Transverse colon (tissue), 4 donors: ENCODE measurements around the gene CCDC63. TPM values are rescaled to one million over a fixed set of nuclear protein-coding genes. Genes with fewer than 3 reads are reported as not detected.

Experiments
- DNase-seq: peaks from one replicate; pipeline ENCODE4 v3.0.0-alpha.2; 2019
- H3K27ac ChIP-seq, 4 donors: fragments of 200-600 bp; sonication (generic); 2 replicates each; pipeline ENCODE4 v1.5.1; 2016 to 2018; ENCODE audit warnings: inconsistent platforms in 4 of 4
- H3K27me3 ChIP-seq: fragments of 200-600 bp; sonication (generic); 2 replicates; pipeline ENCODE4 v1.5.1; 2017; ENCODE audit warnings: inconsistent platforms
- H3K36me3 ChIP-seq, 4 donors: fragments of 200-600 bp; sonication (generic); 2 replicates each; pipeline ENCODE4 v1.5.1; 2017 to 2019; ENCODE audit warnings: inconsistent platforms in 4 of 4
- H3K4me1 ChIP-seq, 4 donors: fragments of 200-600 bp; sonication (generic); 2 replicates each; pipeline ENCODE4 v1.5.1; 2017 to 2020; ENCODE audit warnings: inconsistent platforms in 4 of 4
- H3K4me3 ChIP-seq, 4 donors: fragments of 200-600 bp; sonication (generic); 1 replicate in 1 of 4; 2 replicates in 3 of 4; pipeline versions ENCODE4 v1.5.1 to v1.6.1; 2017 to 2019; ENCODE audit warnings: inconsistent platforms in 4 of 4
- H3K9me3 ChIP-seq, 2 donors: fragments of 200-600 bp; sonication (generic); 2 replicates each; pipeline ENCODE4 v1.5.1; 2017 to 2019; ENCODE audit warnings: inconsistent platforms in 2 of 2
- EP300 ChIP-seq: sonication (generic); formaldehyde crosslinking; IDR thresholded peaks from one replicate; pipeline ENCODE4 v1.6.1; 2017; ENCODE audit warnings: antibody characterized with exemption, low read depth
- POLR2A ChIP-seq: fragments of 450-650 bp; IDR thresholded peaks from one replicate; pipeline ENCODE4 v1.6.1; 2016; ENCODE audit warnings: antibody characterized with exemption, mild to moderate bottlenecking, moderate library complexity
- POLR2AphosphoS5 ChIP-seq, 3 donors: sonication (generic); formaldehyde crosslinking; IDR thresholded peaks; one replicate each; pipeline ENCODE4 v1.6.1; 2016; ENCODE audit warnings: antibody characterized with exemption in 3 of 3
- WGBS, 2 donors: methylation state at CpG; one replicate each; pipeline ENCODE4 v1.1.5; 2018; ENCODE audit warnings: low coverage in 1 of 2; 5-methylcytosine and 5-hydroxymethylcytosine counted together
- in situ Hi-C, 4 donors: fragments of 200-750 bp; cut with MboI; loops; one replicate each; pipeline versions ENCODE4 v1.15.0 to v1.15.1; 2017; ENCODE audit warnings: low sequenced_read_pairs in 3 of 4, low pct_ligation_motif_present in 1 of 4, low pct_unique_long_range_greater_than_20kb in 1 of 4
- intact Hi-C: fragments of 100-400 bp; cut with DNase I; formaldehyde crosslinking; loops from one replicate; pipeline ENCODE4 v1.15.1; 2023; ENCODE audit warnings: low total_unique reads
- total RNA-seq, 4 donors: library from RNA; depleted of rRNA; stranded (reverse); fragments of >200 nt; gene quantifications; one replicate each; pipeline ENCODE4 v1.1.0, GENCODE V29; 2016
- TF ChIP-seq, protein P1 (sequence below), 5 experiments: fragments of 200-600 bp in 3 of 5; fragments of 450-650 bp in 2 of 5; sonication (generic) in 3 of 5; IDR thresholded peaks; 1 replicate in 2 of 5; 2 replicates in 3 of 5; pipeline ENCODE4 v1.5.1; 2016 to 2017; ENCODE audit warnings: antibody characterized with exemption in 5 of 5, inconsistent platforms in 3 of 5, mild to moderate bottlenecking in 2 of 5, moderate library complexity in 1 of 5

The CCDC63 gene
- total RNA-seq, 4 donors from 2014 or later, result not detected

DNA sequence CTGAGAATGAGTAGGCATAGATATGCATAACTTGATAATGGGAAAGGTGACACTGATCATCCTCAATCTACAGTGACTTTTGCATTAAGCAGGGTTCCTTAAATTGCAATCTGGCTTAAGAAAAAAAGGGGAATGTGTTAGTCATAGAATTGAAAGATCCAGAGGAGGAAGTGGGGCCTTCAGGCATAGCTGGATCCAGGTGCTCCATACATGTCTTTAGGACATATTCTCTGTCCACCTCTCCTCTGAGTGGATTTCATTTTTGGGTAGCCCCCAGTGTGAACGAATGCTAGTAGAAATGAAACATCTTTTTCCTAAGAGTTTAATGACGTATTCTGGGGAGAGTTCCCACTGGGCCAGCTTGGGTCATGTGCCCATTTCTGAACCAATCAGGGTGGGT is 27.6 kb downstream of the CCDC63 start:
- H3K4me1 ChIP-seq, result no peaks in the 10 kb centered on the region
- no peak overlapping the region for H3K4me3 ChIP-seq
- H3K9me3 ChIP-seq, result no peaks in the 10 kb centered on the region
- no peaks in the 10 kb centered on the region for H3K27me3 ChIP-seq
- in situ Hi-C loops (no loop called here), intact Hi-C loops (no loop called here)
- 66 to 85% methylated on average over 2 of the region's 2 CpGs for WGBS, 2 donors
- no peaks in the 10 kb centered on the region for H3K36me3 ChIP-seq
- no peak for TF ChIP-seq EP300
- no peak for TF ChIP-seq POLR2AphosphoS5 (IDR thresholded peaks at IDR 0.05)
- TF ChIP-seq, protein P1, sequence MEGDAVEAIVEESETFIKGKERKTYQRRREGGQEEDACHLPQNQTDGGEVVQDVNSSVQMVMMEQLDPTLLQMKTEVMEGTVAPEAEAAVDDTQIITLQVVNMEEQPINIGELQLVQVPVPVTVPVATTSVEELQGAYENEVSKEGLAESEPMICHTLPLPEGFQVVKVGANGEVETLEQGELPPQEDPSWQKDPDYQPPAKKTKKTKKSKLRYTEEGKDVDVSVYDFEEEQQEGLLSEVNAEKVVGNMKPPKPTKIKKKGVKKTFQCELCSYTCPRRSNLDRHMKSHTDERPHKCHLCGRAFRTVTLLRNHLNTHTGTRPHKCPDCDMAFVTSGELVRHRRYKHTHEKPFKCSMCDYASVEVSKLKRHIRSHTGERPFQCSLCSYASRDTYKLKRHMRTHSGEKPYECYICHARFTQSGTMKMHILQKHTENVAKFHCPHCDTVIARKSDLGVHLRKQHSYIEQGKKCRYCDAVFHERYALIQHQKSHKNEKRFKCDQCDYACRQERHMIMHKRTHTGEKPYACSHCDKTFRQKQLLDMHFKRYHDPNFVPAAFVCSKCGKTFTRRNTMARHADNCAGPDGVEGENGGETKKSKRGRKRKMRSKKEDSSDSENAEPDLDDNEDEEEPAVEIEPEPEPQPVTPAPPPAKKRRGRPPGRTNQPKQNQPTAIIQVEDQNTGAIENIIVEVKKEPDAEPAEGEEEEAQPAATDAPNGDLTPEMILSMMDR (IDR thresholded peaks at IDR 0.05), result no peak
- TF ChIP-seq POLR2A, result no peak
- no peak overlapping the region for H3K27ac ChIP-seq
- DNase-seq, result no peak

DNA sequence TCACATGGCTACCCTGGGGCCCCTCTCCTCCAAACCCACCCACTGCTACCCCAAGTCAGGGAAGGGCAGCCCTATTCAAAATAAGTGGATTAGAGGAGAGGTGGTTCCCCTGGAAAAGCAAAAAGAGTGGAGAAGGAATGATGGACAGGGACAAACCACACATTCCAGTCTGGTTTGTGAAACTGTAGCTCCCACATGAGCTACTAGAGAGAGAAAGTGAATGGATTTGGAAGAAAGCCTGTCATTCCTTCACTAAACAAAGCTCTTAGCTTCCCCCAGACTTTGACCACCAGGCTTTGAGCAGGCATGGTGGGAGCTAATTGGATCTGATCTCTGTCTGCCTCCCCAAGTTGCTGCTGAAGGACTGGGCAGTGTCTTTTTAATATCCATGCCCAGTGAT is 28.0 kb downstream of the CCDC63 start:
- no peak overlapping the region for H3K4me3 ChIP-seq
- intact Hi-C loops, result no loop called here
- no peaks in the 10 kb centered on the region for H3K27me3 ChIP-seq
- DNase-seq, result no peak
- no peaks in the 10 kb centered on the region for H3K36me3 ChIP-seq
- in situ Hi-C loops, result no loop called here
- no peak overlapping the region for H3K27ac ChIP-seq
- H3K9me3 ChIP-seq, result no peaks in the 10 kb centered on the region
- H3K4me1 ChIP-seq, result no peaks in the 10 kb centered on the region
- TF ChIP-seq EP300, result no peak
- no peak for TF ChIP-seq POLR2A
- TF ChIP-seq POLR2AphosphoS5 (IDR thresholded peaks at IDR 0.05), result no peak
- TF ChIP-seq, protein P1 (IDR thresholded peaks at IDR 0.05), result no peak

DNA sequence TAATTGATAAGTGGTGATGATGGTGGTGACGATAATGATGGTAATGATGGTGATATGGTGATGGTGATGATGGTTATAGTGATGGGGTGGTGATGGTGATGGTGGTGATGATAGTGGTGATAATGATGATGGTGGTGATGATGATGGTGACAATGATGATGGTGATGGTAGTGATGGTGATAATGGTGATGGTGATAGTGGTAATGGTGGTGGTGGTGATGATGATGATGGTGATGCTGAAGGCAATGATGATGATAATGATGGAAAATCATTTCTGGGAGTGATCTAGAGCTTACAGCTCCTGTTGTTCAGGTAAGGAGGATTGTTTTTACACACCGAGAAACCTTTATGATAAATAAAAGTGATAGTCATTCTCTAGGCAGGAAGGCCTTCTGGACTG is 33.9 kb downstream of the CCDC63 start:
- no peak overlapping the region for H3K27ac ChIP-seq
- H3K4me1 ChIP-seq, result no peaks in the 10 kb centered on the region
- intact Hi-C loops, result no loop called here
- no peaks in the 10 kb centered on the region for H3K9me3 ChIP-seq
- H3K27me3 ChIP-seq, result no peaks in the 10 kb centered on the region
- no peak overlapping the region for H3K4me3 ChIP-seq
- WGBS, 2 donors, result 63 to 100% methylated on average over 1 to 2 of the region's 2 CpGs
- TF ChIP-seq POLR2AphosphoS5 (IDR thresholded peaks at IDR 0.05) (no peak), EP300 (no peak), POLR2A (no peak)
- TF ChIP-seq, protein P1 (IDR thresholded peaks at IDR 0.05), result no peak
- H3K36me3 ChIP-seq, result no peaks in the 10 kb centered on the region
- DNase-seq, result no peak
- in situ Hi-C loops, result no loop called here

DNA sequence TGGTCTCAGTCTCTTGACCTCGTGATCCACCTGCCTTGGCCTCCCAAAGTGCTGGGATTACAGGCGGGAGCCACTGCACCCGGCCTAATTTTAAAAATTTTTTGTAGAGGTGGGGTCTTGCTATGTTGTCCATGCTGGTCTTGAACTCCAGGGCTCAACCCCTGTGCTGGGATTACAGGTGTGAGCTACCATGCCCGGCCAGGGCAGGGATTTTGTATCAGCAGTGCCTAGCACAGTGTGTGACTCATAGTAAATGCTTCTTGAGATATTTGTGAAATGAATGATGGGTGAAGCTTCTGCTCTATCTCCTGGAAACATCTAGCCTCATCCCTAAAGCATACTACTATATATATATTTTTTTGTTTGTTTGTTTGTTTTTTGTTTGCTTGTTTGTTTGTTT is 36.5 kb downstream of the CCDC63 start:
- no peak for DNase-seq
- no peaks in the 10 kb centered on the region for H3K27me3 ChIP-seq
- in situ Hi-C loops (no loop called here), intact Hi-C loops (no loop called here)
- no peak overlapping the region for H3K27ac ChIP-seq
- H3K36me3 ChIP-seq, result no peaks in the 10 kb centered on the region
- TF ChIP-seq POLR2AphosphoS5 (IDR thresholded peaks at IDR 0.05) (no peak), POLR2A (no peak), EP300 (no peak)
- TF ChIP-seq, protein P1 (IDR thresholded peaks at IDR 0.05), result no peak
- peaks cover 0 to 4% (median 0%) of the 10 kb centered on the region in 4 donors for H3K4me1 ChIP-seq
- H3K4me3 ChIP-seq, result no peak overlapping the region
- 88% methylated on average over 4 of the region's 4 CpGs; no CpG with 5 or more reads in 1 of the 2 donors for WGBS, 2 donors
- H3K9me3 ChIP-seq, result no peaks in the 10 kb centered on the region
